ENCODE results near the gene QRSL1. TPM values are rescaled to one million over a fixed set of nuclear protein-coding genes. Genes with fewer than 3 reads are reported as not detected.

QRSL1 gene
- total and polyA plus RNA-seq, 9 of the 15 experiments (the other 6 are each of a cell fraction or from before 2014, with no cell fraction given): 14.6 to 31.5 (median 23.0) TPM

DNA sequence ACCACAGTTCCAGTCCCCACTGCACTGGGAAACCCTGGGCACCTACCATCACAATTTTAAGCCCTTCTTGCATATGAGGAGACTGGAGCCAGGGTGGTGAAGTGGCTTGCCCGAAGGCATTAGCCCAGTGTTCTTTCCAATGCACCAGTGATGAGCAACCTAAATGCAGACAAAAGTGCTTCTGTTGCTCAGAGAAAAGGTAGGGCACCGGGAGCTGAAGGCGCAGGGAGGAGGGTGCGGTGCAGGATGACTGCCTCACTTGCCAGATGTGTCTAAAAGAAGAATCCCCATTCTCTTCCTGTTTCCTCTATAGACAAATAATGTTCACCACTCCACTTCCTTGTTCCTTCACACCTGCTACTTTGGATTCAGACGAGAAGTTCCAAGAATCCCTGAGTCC, 86.5 kb downstream of the QRSL1 start:
- Histone ChIP-seq H3K9me1 (ENCODE audit: control insufficient read depth, insufficient read depth, low read length) (no peaks in the 10 kb centered on the region), H3K79me2 (ENCODE audit: control insufficient read depth, insufficient read depth, low read length) (no peaks in the 10 kb centered on the region), H3K4me3 (no peak overlapping the region), H2AFZ (ENCODE audit: low read depth, low read length) (no peak overlapping the region), H3K4me1 (replicated peaks in 1 of 2; ENCODE audit: control insufficient read depth in 2 of 2, insufficient read depth in 2 of 2, low read length in 2 of 2) (no peaks in the 10 kb centered on the region), H3K27me3 (ENCODE audit: control insufficient read depth in 2 of 2, insufficient read depth in 2 of 2, low read length in 2 of 2) (peaks cover 6 to 9% of the 10 kb centered on the region in 2 experiments; a peak in 3 of 5 replicates), H3K27ac (ENCODE audit: extremely low read depth, low read depth, low read length) (no peak overlapping the region), H3K36me3 (ENCODE audit: control insufficient read depth, insufficient read depth, low read length) (no peaks in the 10 kb centered on the region), H3K9ac (ENCODE audit: insufficient read depth in 1 of 2, low read depth in 2 of 2, low read length in 2 of 2) (no peak overlapping the region), H3K9me3 (replicated peaks; ENCODE audit: control insufficient read depth, insufficient read depth, low read depth, low read length) (no peaks in the 10 kb centered on the region), H3K4me2 (ENCODE audit: insufficient read depth, low read length) (no peak overlapping the region), H4K20me1 (replicated peaks; ENCODE audit: control insufficient read depth, insufficient read depth, low read length) (no peaks in the 10 kb centered on the region; the same call in 1 of the 2 replicates)
- WGBS (ENCODE audit: insufficient coverage, low coverage, missing lambda C conversion rate): 20% methylated on average over 5 of the region's 5 CpGs
- CTCF ChIA-PET (ENCODE audit: low intra/inter-chr PET ratio): no interaction called here
- no TSS peak for BruUV-seq (replicated peaks)
- POLR2A ChIA-PET: no interaction called here
- TF ChIP-seq, protein P1, sequence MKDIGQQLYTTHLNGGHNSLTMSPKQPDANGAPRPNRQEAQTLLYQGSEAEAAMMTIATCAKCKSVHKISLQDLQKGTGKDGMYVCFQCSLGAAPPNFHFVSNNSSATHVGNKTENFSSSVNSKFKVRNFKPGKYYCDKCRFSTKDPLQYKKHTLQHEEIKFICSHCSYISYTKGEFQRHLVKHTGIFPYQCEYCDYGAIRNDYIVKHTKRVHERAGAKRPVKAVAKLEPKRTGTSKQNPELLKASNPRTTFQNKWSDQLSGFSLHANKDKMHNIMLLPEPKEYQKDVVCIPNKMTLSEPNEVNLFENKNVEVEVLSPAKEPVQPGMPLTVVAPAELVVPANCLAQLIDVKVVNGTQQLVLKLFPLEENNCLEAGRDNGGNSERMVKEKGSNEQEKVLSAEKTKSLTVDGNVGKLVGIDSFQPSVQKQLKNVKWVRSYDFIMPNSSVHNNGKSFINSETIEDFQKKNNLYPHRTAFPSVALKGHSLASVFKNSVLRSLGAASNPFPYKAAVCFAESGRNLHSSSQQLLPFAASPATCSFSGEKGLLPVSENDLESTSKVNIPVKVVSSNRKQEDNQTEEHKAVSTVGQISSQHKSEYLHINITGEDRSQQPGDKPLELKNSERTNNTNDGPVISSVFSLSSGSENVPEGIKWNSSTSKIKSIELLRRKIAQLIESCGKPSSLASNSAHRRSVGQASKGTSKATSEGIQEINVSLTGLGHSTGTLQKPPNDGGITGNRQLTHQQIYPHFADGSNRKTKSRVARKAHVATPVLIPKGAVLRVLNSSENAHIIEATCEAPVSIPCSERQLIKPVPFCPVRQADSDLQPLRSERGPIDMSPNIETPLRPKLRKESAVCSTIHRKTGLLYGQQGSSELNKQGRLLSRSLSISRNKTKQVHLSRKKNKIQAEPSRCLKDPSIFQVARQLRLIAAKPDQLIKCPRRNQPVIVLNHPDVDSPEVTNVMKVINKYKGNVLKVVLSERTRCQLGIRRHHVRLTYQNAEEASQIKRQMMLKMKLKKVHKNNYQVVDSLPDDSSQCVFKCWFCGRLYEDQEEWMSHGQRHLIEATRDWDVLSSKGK (CRISPR knock-in tag; IDR thresholded peaks at IDR 0.05): no peak
- TF ChIP-seq ARNT (IDR thresholded peaks at IDR 0.05) (no peak), RFX7 (CRISPR knock-in tag; IDR thresholded peaks at IDR 0.05) (no peak), ZNF124 (CRISPR knock-in tag; IDR thresholded peaks at IDR 0.05) (no peak), PML (IDR thresholded peaks at IDR 0.05; ENCODE audit: low read length) (no peak), AFF4 (CRISPR knock-in tag; IDR thresholded peaks at IDR 0.05) (no peak), ZNF431 (CRISPR knock-in tag; IDR thresholded peaks at IDR 0.05) (no peak)
- TF ChIP-seq, protein P2, sequence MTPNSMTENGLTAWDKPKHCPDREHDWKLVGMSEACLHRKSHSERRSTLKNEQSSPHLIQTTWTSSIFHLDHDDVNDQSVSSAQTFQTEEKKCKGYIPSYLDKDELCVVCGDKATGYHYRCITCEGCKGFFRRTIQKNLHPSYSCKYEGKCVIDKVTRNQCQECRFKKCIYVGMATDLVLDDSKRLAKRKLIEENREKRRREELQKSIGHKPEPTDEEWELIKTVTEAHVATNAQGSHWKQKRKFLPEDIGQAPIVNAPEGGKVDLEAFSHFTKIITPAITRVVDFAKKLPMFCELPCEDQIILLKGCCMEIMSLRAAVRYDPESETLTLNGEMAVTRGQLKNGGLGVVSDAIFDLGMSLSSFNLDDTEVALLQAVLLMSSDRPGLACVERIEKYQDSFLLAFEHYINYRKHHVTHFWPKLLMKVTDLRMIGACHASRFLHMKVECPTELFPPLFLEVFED (CRISPR knock-in tag; conservative IDR thresholded peaks at IDR 0.05): no peak
- FAIRE-seq (no peak), ATAC-seq (no peak), DNase-seq (ENCODE audit: extremely low read depth in 1 of 4, low spot score in 3 of 4) (no peak)
- intact Hi-C loops (cut with micrococcal nuclease) (no loop called here), in situ Hi-C loops (cut with MboI) (no loop called here)

Measured in K562 (cell line).